HG03575 (cell line): ENCODE measurements around the gene NEUROG2.
"Not testable (repeated sequence)": the region's sequence is repeated elsewhere in the genome, so short reads cannot be mapped to it uniquely, and the experiment has no call there.

Experiments
- ATAC-seq: cut with Tn5 transposase; IDR thresholded peaks from one replicate; pipeline ENCODE4 v1.9.1; 2021; ENCODE audit not compliant: unreplicated experiment, insufficient number of reproducible peaks, low FRiP score; ENCODE audit errors: extremely low read depth

NEUROG2 gene

DNA sequence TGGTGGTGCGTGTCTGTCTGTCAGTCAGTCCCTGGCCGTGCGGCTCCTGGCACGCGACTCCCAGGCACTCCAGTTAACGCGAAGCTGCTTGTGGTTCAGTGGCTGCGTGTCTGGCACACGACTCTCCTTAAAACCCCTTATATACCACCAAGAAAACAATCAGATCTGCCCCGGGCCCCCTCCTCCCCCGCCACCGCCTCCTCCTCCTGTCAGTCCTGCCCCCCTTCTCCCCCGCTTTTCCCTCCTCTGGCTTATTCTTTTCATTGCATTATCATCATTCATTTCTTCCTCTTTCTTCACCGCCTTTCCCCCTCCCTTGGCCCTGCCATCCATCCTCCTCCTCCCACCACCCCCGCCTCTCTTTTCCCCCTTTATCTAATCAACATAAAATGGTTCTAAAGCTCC, at the start of gene NEUROG2:
TSS of gene NEUROG2 (minus strand) at position 115 of the 405 bp plus-strand sequence. CDS start 705 bp downstream, outside the sequence.
- no peak for ATAC-seq

DNA sequence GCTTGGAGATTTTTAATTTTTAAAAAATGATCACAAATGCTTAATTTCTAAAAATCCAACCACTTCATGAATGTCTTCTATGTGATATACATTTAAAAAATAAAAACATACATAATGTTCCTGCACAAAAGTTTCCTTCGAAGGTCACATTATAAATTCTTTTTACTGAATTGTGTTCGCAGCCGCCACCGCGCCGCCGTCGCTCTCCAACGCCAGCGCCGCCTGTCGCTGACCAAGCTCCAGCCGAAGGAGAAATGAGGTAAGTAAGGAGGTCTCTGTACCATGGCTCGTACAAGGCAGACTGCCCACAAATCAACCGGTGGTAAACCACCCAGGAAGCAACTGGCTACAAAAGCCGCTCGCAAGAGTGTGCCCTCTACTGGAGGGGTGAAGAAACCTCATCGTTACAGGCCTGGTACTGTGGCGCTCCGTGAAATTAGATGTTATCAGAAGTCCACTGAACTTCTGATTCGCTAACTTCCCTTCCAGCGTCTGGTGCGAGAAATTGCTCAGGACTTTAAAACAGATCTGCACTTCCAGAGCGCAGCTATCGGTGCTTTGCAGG, 48.8 kb upstream of the NEUROG2 start:
- ATAC-seq = no peak

DNA sequence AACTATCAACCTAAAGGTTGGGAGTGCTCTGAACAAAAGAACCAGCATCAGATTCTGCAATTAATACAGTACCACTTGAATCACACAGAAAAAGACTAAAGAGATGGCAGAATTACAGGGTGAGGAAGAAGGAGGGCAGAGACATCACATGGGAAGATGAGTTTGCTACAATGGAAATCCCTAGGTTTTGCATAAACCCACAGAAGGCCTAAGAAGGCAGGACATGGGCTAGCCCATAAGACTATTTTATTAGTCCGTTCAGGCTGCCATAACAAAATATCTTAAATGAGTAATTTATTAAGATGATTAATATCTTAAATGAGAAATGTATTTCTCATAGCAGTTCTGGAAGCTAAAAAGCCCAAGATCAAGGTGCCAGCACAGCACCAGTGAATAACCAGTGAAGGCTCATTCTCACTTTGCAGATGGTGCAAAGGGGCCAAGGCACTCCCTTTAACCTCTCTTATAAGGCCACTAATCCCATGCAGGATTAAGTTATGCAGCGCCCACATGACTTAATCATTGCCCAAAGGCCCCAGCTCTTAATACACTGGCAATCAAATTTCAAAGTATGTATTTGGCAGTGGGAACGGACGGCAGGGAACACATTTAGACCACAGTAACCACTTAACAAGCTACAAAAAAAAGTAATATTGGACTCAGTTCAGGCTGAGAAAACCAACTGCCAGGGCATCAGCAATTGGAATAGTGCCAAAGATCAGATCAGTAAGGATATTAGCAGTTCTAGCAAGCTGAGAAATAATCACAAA, 47.6 kb upstream of the NEUROG2 start:
- ATAC-seq = no peak

DNA sequence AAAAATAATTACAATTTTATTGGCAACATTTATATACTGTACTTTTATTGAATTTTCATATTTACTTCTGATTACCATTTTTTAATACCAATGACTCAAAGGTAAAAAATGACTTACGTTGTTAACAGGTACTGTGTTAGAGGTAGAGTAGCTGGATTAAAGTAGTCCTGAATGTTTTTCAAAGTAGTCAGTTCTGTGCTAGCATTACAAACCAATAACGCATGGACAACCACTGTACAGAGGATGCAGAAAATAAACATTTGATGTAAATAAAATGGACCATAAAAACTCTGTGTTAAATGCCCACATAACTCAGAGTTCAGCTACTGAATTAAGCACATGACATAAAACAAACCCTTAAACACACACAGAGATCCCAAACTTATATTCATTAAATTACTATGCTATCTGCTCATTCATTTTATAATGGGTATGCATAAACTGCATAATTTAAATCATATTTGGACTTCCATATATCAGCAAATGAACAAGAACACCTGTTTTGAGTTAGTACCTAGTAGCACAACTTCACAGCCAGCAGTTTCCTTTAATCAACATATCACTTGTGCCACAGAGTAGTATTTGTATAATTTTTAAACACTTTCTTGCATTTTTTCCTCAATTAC, 46.4 kb upstream of the NEUROG2 start:
- ATAC-seq = no peak

DNA sequence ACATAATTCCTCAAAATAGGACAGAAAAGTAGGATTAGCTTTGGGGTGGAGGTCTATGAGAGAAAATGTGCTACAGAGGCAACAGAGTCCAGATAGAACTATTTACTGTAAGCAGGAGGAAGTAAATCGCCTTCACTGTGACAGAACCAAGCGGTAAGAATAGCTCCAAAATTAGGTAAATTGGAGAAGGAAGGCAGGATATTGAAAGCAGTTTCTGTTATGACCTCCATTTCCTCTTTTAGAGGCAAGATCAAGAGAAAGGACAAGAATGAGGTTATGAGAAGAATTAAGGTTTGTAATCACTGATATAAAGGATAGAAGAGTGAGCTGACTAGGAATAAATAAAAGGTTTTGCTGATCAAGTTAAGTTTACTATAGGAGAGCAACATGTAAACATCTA, 44.1 kb upstream of the NEUROG2 start:
- ATAC-seq = no peak

DNA sequence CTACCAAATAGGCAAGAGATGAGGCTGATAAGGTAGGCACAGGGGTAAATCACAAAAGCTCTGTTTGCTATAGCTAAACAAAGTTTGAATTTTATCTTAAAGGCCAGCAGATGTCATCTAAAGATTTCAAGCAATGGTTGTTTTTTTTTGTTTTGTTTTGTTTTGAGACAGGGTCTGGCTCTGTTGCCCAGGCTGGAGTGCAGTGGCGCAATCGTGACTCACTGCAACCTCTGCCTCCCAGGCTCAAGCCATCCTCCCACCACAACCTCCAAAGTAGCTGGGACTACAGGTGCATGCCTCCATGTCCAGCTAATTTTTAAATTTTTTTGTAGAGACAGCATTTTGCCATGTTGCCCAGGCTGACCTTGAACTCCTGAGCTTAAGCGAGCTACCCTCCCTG, 43.1 kb upstream of the NEUROG2 start:
- ATAC-seq = no peak

DNA sequence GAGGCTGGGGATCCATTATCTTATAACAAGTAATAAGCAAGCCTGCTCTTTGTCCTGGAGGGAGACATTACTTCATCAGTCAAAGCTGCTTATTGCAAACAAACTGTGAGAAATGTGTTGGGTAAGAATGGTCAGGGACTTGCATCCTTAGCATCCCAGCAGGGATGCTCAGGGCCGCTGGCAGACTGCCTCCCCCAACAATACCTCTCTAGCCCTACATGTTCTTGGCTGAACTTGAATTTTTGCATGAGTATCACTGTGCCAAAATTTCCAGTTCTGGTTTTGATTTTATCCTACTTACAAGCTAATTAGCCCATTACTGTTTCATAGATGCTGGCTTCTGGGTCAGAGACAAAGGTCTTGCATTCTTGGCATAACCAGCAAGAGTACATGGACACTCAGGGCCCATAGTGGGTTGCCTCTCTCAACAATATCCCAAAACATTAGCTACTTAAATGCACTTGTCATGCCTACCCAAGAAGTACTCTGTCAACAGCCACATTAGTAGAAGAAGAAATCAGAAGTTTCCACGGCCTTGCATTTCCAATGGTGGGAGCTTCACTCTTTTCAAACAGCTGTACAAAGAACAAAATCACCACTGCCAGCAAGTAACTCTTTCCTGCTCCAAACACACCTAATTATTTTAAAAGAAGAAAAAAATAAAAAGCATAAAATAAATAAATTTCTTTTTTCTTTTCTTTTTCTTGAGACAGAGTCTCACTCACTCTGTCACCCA, 41.9 kb upstream of the NEUROG2 start:
- no peak for ATAC-seq

DNA sequence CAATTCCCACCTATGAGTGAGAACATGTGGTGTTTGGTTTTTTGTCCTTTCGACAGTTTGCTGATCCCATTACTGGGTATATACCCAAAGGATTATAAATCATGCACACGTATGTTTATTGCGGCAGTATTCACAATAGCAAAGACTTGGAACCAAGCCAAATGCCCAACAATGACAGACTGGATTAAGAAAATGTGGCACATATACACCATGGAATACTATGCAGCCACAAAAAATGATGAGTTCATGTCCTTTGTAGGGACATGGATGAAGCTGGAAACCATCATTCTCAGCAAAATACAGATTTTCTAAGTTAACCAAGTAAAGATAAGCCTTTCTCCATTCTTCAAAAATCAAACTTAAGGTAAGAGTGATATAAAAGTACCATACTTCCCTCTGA, 38.3 kb upstream of the NEUROG2 start:
- not testable (repeated sequence) for ATAC-seq

DNA sequence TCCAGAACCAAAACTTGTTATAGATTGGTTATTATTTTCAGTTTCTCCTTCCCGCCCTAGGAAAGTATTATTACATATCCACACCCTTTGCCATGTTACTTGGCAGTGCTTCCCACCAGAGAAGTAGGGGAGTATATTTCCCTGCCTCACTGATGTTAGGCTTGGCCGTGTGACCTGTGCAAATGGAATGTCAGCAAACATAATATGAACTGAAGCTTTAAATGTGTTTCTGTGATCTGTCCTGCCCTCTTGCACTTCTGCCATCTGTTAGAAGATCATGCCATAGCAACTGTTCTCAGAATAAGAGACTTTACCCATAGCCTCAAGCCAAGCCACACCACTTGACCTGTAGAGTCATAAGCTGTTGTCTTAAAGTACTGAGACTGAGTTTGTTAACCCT, 36.7 kb upstream of the NEUROG2 start:
- ATAC-seq = no peak

DNA sequence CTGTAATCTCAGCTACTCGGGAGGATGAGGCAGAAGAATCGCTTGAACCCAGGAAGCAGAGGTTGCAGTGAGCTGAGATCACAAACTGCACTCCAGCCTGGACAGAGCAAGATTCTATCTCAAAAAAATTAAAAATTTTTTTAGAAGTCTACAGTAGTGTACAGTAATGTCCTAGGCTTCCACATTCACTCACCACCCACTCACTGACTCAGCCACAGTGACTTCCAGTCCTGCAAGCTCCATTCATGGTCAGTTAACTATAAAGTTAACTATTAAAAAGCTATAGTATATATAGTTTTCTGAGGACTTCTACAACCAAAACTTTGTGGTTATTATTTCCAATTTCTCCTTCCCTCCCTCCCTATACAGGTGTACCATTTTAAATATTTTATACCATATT, 34.7 kb upstream of the NEUROG2 start:
- no peak for ATAC-seq

DNA sequence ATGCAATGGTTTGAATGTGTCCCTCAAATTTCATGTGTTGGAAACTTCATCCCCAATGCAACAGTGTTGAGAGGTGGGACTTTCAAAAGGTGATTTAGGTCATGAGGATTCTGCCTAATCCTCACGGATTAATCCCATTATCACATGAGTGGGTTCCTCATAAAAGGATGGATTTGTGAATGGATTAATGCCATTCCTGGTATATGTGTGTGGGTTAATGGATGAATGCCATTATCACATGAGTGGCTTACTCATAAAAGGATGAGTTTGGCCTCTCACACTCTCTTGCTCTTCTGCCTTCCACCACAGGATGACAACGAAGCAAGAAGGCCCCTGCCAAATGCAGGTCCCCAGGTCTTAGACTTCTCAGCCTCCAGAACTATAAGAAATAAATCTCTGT, 30.5 kb upstream of the NEUROG2 start:
- ATAC-seq = no peak

DNA sequence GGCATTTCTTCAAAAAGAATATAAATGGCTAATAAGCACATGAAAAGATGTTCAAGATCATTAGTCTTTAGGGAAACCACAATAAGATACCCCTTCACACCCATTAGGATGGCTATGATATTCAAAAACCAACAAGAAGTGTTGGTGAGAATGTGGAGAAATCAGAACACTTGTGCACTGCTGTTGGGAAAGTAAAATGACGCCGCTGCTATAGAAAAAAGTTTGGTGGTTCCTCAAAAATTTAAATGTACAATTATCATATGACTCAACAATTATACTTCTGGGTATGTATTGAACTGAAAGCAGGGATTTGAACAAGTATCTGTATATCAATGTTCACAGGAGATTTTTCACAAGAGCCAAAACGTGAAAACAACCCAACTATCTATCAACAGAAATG, 29.4 kb upstream of the NEUROG2 start:
- no peak for ATAC-seq

DNA sequence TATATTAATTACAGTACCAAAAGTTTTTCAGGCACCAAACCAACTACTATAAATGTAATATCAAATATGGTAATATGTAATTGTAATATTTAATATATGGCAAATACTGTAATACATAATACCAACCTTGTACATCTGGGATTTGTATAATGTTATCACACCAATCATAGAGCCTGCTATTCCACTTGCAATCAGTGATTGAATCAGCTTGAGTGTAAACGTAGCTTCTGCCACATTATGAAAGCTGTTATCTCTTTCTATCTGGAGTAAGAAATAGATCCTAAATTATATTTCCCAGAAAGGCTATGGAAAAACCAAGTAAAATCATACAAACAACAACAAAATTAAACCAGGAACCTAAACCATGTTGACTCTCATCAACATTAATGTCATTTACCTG, 24.7 kb upstream of the NEUROG2 start:
- ATAC-seq = no peak

DNA sequence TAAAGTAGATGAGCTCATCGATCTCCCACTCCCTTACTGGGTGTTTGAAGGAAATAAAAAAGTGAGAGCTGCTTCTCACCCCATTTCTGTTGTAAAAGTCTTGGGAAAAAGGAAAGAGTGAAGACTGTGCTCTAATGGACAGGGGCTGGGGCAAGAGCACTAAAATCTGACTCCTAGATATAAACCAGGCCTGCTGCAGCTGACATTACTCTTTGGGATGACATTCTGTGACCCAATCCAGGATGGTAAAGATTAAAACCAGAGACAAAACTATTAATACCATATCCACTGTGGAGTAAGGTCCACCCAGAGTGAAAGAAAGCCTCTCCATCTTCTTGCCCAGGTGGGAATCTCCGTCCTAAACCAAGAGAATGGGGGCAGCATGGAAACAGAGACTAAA, 20.1 kb upstream of the NEUROG2 start:
- ATAC-seq = no peak

DNA sequence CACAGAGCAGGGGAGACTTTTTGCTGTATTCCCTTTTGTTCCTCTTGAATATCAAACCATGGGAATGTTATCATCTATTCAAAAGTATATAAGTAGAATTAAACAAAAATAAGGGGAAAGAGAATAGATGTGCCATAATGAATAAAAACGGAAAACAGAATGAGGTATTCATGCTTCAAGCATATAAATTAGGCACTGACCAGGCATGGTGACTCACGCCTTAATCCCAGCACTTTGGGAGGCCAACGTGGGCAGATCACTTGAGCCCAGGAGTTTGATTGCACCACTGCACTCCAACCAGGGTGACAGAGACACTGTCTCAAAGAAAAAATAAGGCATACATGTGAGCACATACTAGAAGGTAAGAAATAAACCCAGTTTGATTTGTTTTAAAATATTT, 16.3 kb upstream of the NEUROG2 start:
- ATAC-seq = no peak

DNA sequence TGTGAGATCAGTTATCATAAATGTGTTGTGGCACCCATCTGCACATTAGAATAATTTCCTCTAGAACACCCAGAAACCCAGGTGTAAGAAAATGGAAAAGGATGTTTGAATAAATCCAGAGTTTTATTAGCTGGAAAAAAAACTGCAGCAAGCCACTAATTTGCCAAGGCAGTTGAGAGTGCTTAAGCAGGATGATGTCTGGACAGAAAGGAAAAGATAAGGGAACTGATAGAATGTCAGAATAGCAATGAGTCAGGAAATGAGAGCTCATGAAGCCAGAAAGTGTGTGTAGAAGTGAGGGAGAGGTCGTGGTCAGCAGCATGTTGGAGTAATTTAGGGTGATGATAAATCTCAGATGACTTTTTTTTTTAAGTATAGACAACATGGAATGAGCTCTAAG, 15.2 kb upstream of the NEUROG2 start:
- no peak for ATAC-seq

DNA sequence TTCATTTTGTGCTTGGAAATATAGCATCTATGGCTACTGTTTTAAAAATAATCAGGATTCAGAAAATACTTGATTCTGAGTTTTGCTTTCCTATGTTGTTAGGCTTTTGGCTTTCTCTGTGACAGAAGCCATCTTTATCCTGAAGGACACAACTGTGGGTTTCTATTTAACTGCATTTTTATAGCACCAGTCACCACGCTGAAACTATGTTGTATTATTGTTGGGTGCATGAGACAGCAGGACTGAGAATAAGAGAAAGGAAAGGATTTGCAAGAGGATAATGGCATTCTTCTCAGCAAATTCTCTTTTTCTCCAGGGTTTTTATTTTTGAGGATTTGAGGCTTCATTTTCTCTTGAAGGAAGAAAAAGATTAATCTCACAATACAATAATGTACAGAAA, 10.1 kb upstream of the NEUROG2 start:
- no peak for ATAC-seq

DNA sequence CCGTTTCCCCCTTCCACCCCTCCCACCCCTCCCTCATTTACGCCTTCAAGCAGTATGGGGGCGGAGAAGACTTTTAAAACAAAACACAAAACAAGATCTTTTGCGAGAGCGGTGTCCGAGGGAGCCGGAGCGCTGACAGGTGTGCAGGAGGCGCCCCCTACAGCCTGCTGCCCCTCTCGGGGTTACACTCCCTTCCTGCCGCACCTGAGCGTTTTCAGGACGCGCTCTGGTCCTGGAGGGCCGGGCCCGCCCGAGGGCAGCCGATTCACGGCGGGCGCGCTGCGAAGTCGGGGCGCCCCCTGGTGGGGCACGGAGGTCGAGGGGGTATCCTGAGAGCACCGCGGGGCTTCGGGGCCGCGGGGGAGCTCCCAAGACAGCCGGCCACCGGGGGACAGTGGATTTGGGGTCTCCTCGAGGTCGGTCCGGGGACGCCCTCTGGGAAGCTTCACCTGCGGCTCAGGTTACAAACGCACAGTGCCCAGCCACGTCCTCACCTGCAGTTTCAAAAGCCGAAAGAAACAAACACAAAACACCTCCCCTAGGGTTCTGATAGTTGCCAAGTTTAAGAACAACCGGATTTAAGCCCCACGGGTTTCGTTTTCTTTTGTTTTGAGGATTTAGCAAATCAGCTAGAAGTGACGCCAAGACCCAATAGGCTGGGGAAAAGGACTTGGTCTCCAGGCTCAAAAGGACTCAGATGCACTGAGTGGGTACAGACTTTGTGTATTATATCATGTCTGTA, 8.0 kb upstream of the NEUROG2 start:
- peak; percentile 71 for ATAC-seq

DNA sequence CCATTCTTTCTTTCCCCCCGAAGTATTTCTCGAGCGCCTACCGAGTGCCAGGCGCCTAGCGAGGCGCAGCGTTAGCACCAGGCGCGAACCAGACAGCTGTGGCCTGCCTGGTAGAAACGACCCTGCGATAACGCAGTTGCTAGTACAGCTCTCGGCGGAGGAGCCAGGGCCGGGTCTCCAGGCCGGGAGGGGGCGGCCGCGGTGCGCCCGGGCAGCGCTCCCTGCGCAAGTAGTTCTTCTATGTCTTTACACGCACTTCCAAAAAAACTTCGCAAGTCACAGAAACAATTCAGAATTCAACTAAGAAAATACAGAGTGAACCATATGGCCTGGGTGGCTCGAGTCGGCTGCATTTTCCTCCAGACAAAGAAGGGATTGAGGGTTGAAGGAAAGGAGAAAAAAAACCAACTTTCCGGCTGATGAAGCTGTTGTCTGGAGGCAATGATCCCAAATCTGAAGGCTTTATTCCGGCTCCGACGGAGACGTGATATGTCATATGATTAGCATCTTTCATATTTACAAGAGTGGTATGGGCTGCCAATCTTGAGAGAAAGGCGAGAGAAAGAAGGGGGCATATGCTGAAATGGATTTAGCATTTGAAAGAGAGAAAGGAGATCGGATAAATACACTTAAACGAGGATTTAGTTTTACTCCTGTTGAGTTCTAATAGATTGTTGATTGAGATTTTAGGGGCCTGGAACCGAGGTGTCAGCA, 7.2 kb upstream of the NEUROG2 start:
- no peak for ATAC-seq
